Thoracic aorta (tissue), 2 donors: Measurements from ENCODE around the gene CREBZF. TPM values are rescaled to one million over a fixed set of nuclear protein-coding genes. Genes with fewer than 3 reads are reported as not detected.

ENCODE experiments used
- ATAC-seq: fragments of 150-250 bp; one replicate; pipeline ENCODE4 v1.8.0; 2017; ENCODE audit warnings: low read depth; ENCODE audit not compliant: insufficient number of reproducible peaks, low FRiP score
- DNase-seq: peaks from one replicate; pipeline ENCODE4 v3.0.0-alpha.2; 2020; ENCODE audit warnings: low spot score
- H3K27ac ChIP-seq, 2 donors: fragments of 200-600 bp; sonication (generic); 1 replicate in 1 of 2; 2 replicates in 1 of 2; pipeline ENCODE4 v1.5.1; 2016; ENCODE audit warnings: mild to moderate bottlenecking in 2 of 2, moderate library complexity in 2 of 2
- H3K27me3 ChIP-seq: fragments of 200-600 bp; sonication (generic); replicated peaks from 2 replicates; pipeline ENCODE4 v1.6.0; 2016; ENCODE audit warnings: mild to moderate bottlenecking; ENCODE audit not compliant: insufficient read depth
- H3K36me3 ChIP-seq: fragments of 200-600 bp; sonication (generic); one replicate; pipeline ENCODE4 v1.5.1; 2016
- H3K4me1 ChIP-seq, 2 donors: fragments of 200-600 bp; sonication (generic); 1 replicate in 1 of 2; 2 replicates in 1 of 2; pipeline versions ENCODE4 v1.5.1 to v1.6.0; 2016; ENCODE audit warnings: low read depth in 2 of 2, mild to moderate bottlenecking in 1 of 2; ENCODE audit not compliant: control insufficient read depth in 1 of 2
- H3K4me3 ChIP-seq: fragments of 200-600 bp; sonication (generic); 2 replicates; pipeline ENCODE4 v1.5.1; 2016; ENCODE audit warnings: mild to moderate bottlenecking
- H3K9me3 ChIP-seq: fragments of 200-600 bp; sonication (generic); 2 replicates; pipeline ENCODE4 v1.5.1; 2016
- CTCF ChIP-seq: fragments of 200-600 bp; sonication (generic); IDR thresholded peaks from one replicate; pipeline ENCODE4 v1.5.1; 2019; ENCODE audit warnings: antibody characterized with exemption
- total RNA-seq, 2 donors: library from RNA; depleted of rRNA; stranded (reverse); fragments of >200 nt; gene quantifications; one replicate each; pipeline versions ENCODE4 v1.1.0 to v1.2.3, GENCODE V29; 2016

Gene CREBZF
- total RNA-seq, 2 donors from 2014 or later: 74.9 to 88.3 TPM

- no peak for TF ChIP-seq CTCF
- Histone ChIP-seq H3K9me3 (no peaks in the 10 kb centered on the region), H3K27ac (no peak overlapping the region), H3K27me3 (no peaks in the 10 kb centered on the region), H3K4me1 (peaks cover 10 to 18% of the 10 kb centered on the region in 2 donors), H3K4me3 (no peak overlapping the region), H3K36me3 (peaks cover 3% of the 10 kb centered on the region)
- DNase-seq (no peak), ATAC-seq (no peak)
These were observed 13.8 kb downstream of the CREBZF start for GRCh38 chr11:85651118-85651517.

- DNase-seq (peak; percentile 50), ATAC-seq (peak; percentile 78)
- H3K9me3 ChIP-seq: no peaks in the 10 kb centered on the region
- peaks cover 10 to 18% of the 10 kb centered on the region in 2 donors for H3K4me1 ChIP-seq
- TF ChIP-seq CTCF: no peak
- H3K36me3 ChIP-seq: no peaks in the 10 kb centered on the region
- no peaks in the 10 kb centered on the region for H3K27me3 ChIP-seq
- H3K4me3 ChIP-seq: peak within 1 kb of the TSS; percentile 79
- H3K27ac ChIP-seq: peak within 1 kb of the TSS; percentile 69 to 80
These were observed 17.2 kb downstream of the CREBZF start, which contains the start of gene TMEM126A for GRCh38 chr11:85647604-85648299. TMEM126A (plus strand) TSS chr11:85647967; CDS start chr11:85650256, 2,289 bp downstream.

- DNase-seq (no peak), ATAC-seq (no peak)
- H3K4me3 ChIP-seq: peak overlapping the region; percentile 79
- H3K27ac ChIP-seq: peak overlapping the region; percentile 69 to 80
- no peaks in the 10 kb centered on the region for H3K36me3 ChIP-seq
- H3K9me3 ChIP-seq: no peaks in the 10 kb centered on the region
- peaks cover 10 to 18% of the 10 kb centered on the region in 2 donors for H3K4me1 ChIP-seq
- H3K27me3 ChIP-seq: no peaks in the 10 kb centered on the region
- no peak for TF ChIP-seq CTCF
These were observed 17.9 kb downstream of the CREBZF start for GRCh38 chr11:85647078-85647477.

- no peak for DNase-seq
- H3K9me3 ChIP-seq: no peaks in the 10 kb centered on the region
- H3K27me3 ChIP-seq: no peaks in the 10 kb centered on the region
- H3K27ac ChIP-seq: no peak overlapping the region
- no peak overlapping the region for H3K4me3 ChIP-seq
- peaks cover 5 to 8% of the 10 kb centered on the region in 2 donors for H3K4me1 ChIP-seq
- ATAC-seq: no peak
- H3K36me3 ChIP-seq: no peaks in the 10 kb centered on the region
- TF ChIP-seq CTCF: no peak
These were observed 21.7 kb downstream of the CREBZF start for GRCh38 chr11:85643191-85643614.

- Histone ChIP-seq H3K27me3 (no peaks in the 10 kb centered on the region), H3K4me3 (no peak overlapping the region), H3K27ac (no peak overlapping the region), H3K9me3 (no peaks in the 10 kb centered on the region), H3K36me3 (peaks cover 7% of the 10 kb centered on the region), H3K4me1 (peaks cover 0 to 3% of the 10 kb centered on the region in 2 donors)
- no peak for TF ChIP-seq CTCF
- ATAC-seq (no peak), DNase-seq (no peak)
These were observed 30.2 kb downstream of the CREBZF start for GRCh38 chr11:85634747-85635146.
